T-cell (primary cell): ENCODE measurements around the gene RELA. TPM values are rescaled to one million over a fixed set of nuclear protein-coding genes. Genes with fewer than 3 reads are reported as not detected.
A peak's percentile ranks its signal among the peaks of the same experiment; 100 is the strongest.

Experiments used
- ATAC-seq, 4 experiments: fragments of 200-7000 bp in 3 of 4; fragments of 150-1000 bp in 1 of 4; cut with Tn5 transposase; replicated peaks in 1 of 4; 1 replicate in 3 of 4; 2 replicates in 1 of 4; pipeline ENCODE4 v1.10.0; 2021; ENCODE audit warnings: moderate library complexity in 3 of 4, mild to moderate bottlenecking in 2 of 4, moderate number of reproducible peaks in 1 of 4
- CTCF ChIA-PET, 2 donors: fragments of 300-600 bp; sonication (Branson Sonifier 250); formaldehyde crosslinking; loops; one replicate each; lab custom pipeline; 2022; ENCODE audit warnings: antibody characterized with exemption in 2 of 2; lab: Charles Lee
- POLR2A ChIA-PET, 2 donors: fragments of 300-600 bp; sonication (Branson Sonifier 250); formaldehyde crosslinking; loops; one replicate each; lab custom pipeline; 2022; ENCODE audit warnings: antibody characterized with exemption in 2 of 2; lab: Charles Lee
- DNase-seq, 35 experiments: peaks; one replicate each; pipeline versions ENCODE4 v3.0.0 to v3.0.0-alpha.2; 2013 to 2023
- H3K27ac ChIP-seq: one replicate; pipeline ENCODE4 v1.5.1; 2013; ENCODE audit warnings: low read length
- H3K27me3 ChIP-seq, 2 experiments: replicated peaks in 1 of 2; 1 replicate in 1 of 2; 2 replicates in 1 of 2; pipeline versions ENCODE4 v1.6.1 to v1.7.0; 2013; ENCODE audit warnings: low read length in 1 of 2, mixed read lengths in 1 of 2; ENCODE audit not compliant: control insufficient read depth in 2 of 2, insufficient read depth in 2 of 2; ENCODE audit errors: extremely low read depth in 1 of 2
- H3K36me3 ChIP-seq, 2 donors: 1 replicate in 1 of 2; 2 replicates in 1 of 2; pipeline versions ENCODE4 v1.6.1 to v1.7.0; 2013; ENCODE audit warnings: low read length in 1 of 2; ENCODE audit not compliant: control insufficient read depth in 2 of 2, insufficient read depth in 1 of 2; ENCODE audit errors: extremely low read depth in 1 of 2
- H3K4me1 ChIP-seq, 2 experiments: 1 replicate in 1 of 2; 2 replicates in 1 of 2; pipeline versions ENCODE4 v1.6.1 to v1.7.0; 2013; ENCODE audit warnings: low read length in 2 of 2, mixed read lengths in 1 of 2; ENCODE audit not compliant: insufficient read depth in 2 of 2, control insufficient read depth in 1 of 2; ENCODE audit errors: extremely low read depth in 1 of 2
- H3K4me3 ChIP-seq, 2 donors: 1 replicate in 1 of 2; 2 replicates in 1 of 2; pipeline versions ENCODE4 v1.5.1 to v1.7.0; 2013; ENCODE audit warnings: mild to moderate bottlenecking in 2 of 2, low read length in 1 of 2, moderate library complexity in 1 of 2; ENCODE audit not compliant: control insufficient read depth in 1 of 2; ENCODE audit errors: extremely low read depth in 1 of 2
- H3K9me3 ChIP-seq: 2 replicates; pipeline ENCODE4 v1.7.0; 2013
- H3K27ac Mint-ChIP-seq, 2 donors: one replicate each; pipeline ENCODE4 v1.8.0; 2020 to 2021; ENCODE audit warnings: mild to moderate bottlenecking in 2 of 2, mixed read lengths in 2 of 2
- H3K27me3 Mint-ChIP-seq, 2 donors: one replicate each; pipeline ENCODE4 v1.8.0; 2021 to 2022; ENCODE audit warnings: mixed read lengths in 2 of 2
- H3K36me3 Mint-ChIP-seq: one replicate; pipeline ENCODE4 v1.8.0; 2021; ENCODE audit warnings: mixed read lengths
- H3K4me1 Mint-ChIP-seq, 3 donors: one replicate each; pipeline ENCODE4 v1.8.0; 2020 to 2022; ENCODE audit warnings: mixed read lengths in 3 of 3, mild to moderate bottlenecking in 1 of 3
- H3K4me3 Mint-ChIP-seq, 3 donors: one replicate each; pipeline ENCODE4 v1.8.0; 2020 to 2022; ENCODE audit warnings: mild to moderate bottlenecking in 3 of 3, mixed read lengths in 3 of 3, moderate library complexity in 3 of 3
- H3K9me3 Mint-ChIP-seq, 3 donors: one replicate each; pipeline ENCODE4 v1.8.0; 2020 to 2022; ENCODE audit warnings: mixed read lengths in 3 of 3
- WGBS: methylation state at CpG from one replicate; pipeline ENCODE4 v1.1.5; 2013; ENCODE audit warnings: missing lambda C conversion rate; ENCODE audit not compliant: insufficient coverage; 5-methylcytosine and 5-hydroxymethylcytosine counted together
- total RNA-seq, 35 experiments: library from RNA in 6 of 35; stranded (reverse) in 6 of 35; fragments of 120-200 nt in 1 of 35; gene quantifications; one replicate each; pipeline versions ENCODE4 v1.2.1 to v1.2.4 and lab custom pipeline; 2013 to 2026

RELA gene
- total RNA-seq (100 to 1,000 TPM; 155 to 302 (median 172) TPM), total RNA-seq (lab: John Stamatoyannopoulos, UW) (73.1 to 278 (median 179) reads per million in 29 experiments)
- 84.9 TPM for total RNA-seq (2013)

DNA sequence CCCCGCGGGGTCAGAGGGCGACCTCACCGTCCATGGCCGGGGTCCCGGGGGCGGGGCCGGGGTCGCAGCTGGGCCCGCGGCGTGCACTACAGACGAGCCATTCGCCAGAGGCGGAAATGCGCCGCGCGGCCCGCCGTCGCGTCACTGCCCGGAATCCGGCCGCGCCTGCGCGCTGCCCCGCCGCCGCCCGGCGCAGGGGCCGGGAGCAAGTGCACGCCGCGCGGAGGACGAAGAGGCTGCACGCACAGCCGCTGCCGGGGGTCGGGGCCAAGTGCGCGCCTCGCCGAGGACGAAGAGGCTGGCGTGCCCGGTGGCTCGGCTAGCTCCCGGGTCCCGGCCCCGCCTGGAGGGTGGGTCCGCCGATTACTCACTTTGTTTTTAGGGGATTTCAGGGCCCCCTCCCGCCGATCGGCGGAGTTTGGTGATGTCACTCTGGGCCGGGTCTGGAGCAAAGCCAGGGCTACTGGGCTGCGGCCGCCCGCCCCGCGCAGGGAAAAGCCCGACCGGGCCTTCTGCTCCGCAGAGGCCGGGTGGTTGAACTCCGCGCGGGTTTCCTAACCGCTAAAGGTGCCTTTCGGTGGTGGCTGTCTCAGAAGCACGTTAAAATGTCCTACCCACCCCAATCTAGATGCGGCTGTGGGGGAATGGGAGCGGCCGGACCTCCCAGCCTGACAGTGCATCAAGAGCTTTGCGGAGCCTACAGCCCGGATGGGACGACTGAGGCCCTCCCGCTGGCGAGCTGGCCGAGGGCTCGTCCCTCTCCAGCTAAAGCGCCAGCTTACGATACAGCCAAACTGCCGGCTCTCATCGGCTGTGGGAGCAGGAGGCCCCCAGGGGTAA, at the start of gene RELA:
Gene RELA, minus strand, starts transcription at position 118 of the 840 bp plus-strand sequence. Its CDS starts 84 bp downstream, at position 34.
- WGBS: under 1% methylated on average over 90 of the region's 91 CpGs
- peaks cover 33 to 41% (median 35%) of the 10 kb centered on the region in 3 donors for H3K4me1 Mint-ChIP-seq
- no peaks in the 10 kb centered on the region for H3K9me3 Mint-ChIP-seq
- no peaks in the 10 kb centered on the region for H3K27me3 Mint-ChIP-seq
- H3K27me3 ChIP-seq: no peaks in the 10 kb centered on the region
- H3K36me3 Mint-ChIP-seq: peaks cover 24% of the 10 kb centered on the region
- peak; percentile 75 to 93 (median 85) for DNase-seq
- peak within 1 kb of the TSS; percentile 86 to 87 (median 87) for H3K4me3 Mint-ChIP-seq
- ChIA-PET POLR2A (interaction anchor here (0.5 to 1.6 kb wide), 4 partner anchors 10 to 241 kb away, joined by 3 to 5 read pairs (median 4); partner anchors contain the start of gene NEAT1 (in 1 of the 2)), CTCF (interaction anchor here in 1 of 2 donors (0.6 to 1.4 kb wide), 5 partner anchors 11 to 884 kb away, joined by 3 to 9 read pairs (median 3); partner anchors contain the start of gene PCNX3)
- H3K4me1 ChIP-seq: peaks cover 6 to 56% of the 10 kb centered on the region in 2 experiments
- peak within 1 kb of the TSS; percentile 67 to 97 for H3K4me3 ChIP-seq
- peaks cover 6 to 41% of the 10 kb centered on the region in 2 donors for H3K36me3 ChIP-seq
- ATAC-seq: peak; percentile 83 to 92 (median 89)
- peak within 1 kb of the TSS; percentile 94 for H3K27ac ChIP-seq
- peak within 1 kb of the TSS; percentile 94 for H3K27ac Mint-ChIP-seq
- no peaks in the 10 kb centered on the region for H3K9me3 ChIP-seq

DNA sequence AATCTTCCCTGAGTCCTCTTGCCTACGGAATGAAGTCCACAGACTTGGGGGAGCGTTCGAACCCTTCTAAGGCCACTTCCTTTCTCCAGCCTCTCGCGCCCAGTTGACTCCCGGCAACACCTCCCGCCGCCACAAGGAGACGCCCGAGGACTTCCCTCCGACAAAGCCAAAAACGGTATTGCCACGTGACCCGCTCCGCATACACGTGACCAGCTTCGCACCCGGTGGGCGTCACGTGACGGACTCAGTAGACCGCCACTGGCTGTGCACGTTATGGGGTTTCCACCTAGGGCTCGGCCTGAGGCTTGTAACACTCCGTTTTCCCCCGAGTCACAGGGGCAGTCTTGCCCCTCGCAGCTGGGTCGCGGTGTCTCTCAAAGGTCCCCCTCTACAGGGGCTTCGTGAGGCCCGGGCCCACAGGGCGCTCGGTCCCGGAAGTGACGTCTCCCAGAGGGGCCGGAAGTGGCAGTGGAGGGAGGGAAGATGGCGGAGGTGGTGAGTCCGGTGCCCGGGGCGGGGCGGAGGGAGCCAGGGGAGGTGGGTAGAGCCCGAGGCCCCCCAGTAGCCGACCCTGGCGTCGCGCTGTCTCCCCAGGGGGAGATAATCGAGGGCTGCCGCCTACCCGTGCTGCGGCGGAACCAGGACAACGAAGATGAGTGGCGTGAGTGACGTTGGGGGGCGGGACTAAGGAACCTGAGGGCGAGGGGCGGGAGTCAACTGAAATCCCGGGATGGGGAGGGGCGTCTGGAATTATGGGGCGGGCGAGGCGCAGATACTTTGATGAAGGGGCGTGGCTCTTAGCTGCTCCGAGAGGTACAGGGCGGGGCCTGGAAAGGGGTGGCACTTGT, 49.3 kb upstream of the RELA start, which contains the start of gene KAT5:
Gene KAT5, plus strand, starts transcription at position 468 of the 848 bp plus-strand sequence. Its CDS starts 16 bp downstream, at position 484.
- Mint-ChIP-seq H3K4me1 (peaks cover 25 to 27% (median 26%) of the 10 kb centered on the region in 3 donors), H3K27ac (peak within 1 kb of the TSS; percentile 98 to 99), H3K27me3 (no peaks in the 10 kb centered on the region), H3K36me3 (peaks cover 26% of the 10 kb centered on the region), H3K9me3 (no peaks in the 10 kb centered on the region), H3K4me3 (peak within 1 kb of the TSS; percentile 88 to 92 (median 91))
- peak; percentile 87 to 88 (median 88) for ATAC-seq
- DNase-seq: peak; percentile 96 to 99 (median 97)
- peaks cover 0 to 6% of the 10 kb centered on the region in 2 experiments for H3K27me3 ChIP-seq
- ChIA-PET POLR2A (interaction anchor here in 1 of 2 donors (0.5 to 0.6 kb wide), 2 partner anchors 466 to 1630 kb away, joined by 3 read pairs; no protein-coding TSS in a partner anchor), CTCF (interaction anchor here (0.6 to 2.3 kb wide), 21 partner anchors 8 to 926 kb away, joined by 3 to 20 read pairs (median 5); partner anchors contain the start of genes AP5B1 (in 1 of the 2), BANF1 (in 1 of the 2), CCDC85B (in 1 of the 2) and EIF1AD (in 1 of the 2))
- under 1% methylated on average over 64 of the region's 65 CpGs for WGBS
- H3K9me3 ChIP-seq: no peaks in the 10 kb centered on the region
- H3K4me1 ChIP-seq: peaks cover 7 to 27% of the 10 kb centered on the region in 2 experiments
- H3K36me3 ChIP-seq: peaks cover 18 to 40% of the 10 kb centered on the region in 2 donors
- peak within 1 kb of the TSS; percentile 87 for H3K4me3 ChIP-seq
- peak within 1 kb of the TSS; percentile 97 for H3K27ac ChIP-seq

DNA sequence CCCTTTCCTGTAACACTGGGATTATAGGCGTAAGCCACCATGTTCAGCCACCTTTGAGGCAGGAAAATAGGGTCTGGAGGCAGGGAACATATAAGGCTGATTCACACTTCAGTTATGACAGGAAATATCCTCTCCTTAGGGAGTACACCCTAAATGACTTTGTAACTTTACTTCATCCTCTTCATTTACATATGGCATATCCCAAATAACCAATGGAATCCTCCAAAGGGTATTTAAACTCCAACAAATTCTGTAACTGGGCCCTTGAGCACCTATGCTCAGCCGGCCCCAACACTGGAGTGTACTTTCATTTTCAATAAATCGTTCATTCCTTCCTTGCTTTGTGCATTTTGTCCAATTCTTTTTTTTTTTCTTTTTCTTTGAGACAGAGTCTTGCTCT, 47.7 kb upstream of the RELA start:
- no peak overlapping the region for H3K4me3 ChIP-seq
- peaks cover 0 to 6% of the 10 kb centered on the region in 2 experiments for H3K27me3 ChIP-seq
- H3K9me3 Mint-ChIP-seq: no peaks in the 10 kb centered on the region
- ATAC-seq (no peak), DNase-seq (no peak)
- peaks cover 7 to 32% of the 10 kb centered on the region in 2 experiments for H3K4me1 ChIP-seq
- POLR2A ChIA-PET: no interaction called here
- CTCF ChIA-PET: no interaction called here
- no peak overlapping the region for H3K4me3 Mint-ChIP-seq
- no peaks in the 10 kb centered on the region for H3K9me3 ChIP-seq
- H3K36me3 Mint-ChIP-seq: peaks cover 22% of the 10 kb centered on the region
- H3K27ac Mint-ChIP-seq: peak overlapping the region in 1 of 2 donors; percentile 28
- peaks cover 9 to 28% of the 10 kb centered on the region in 2 donors for H3K36me3 ChIP-seq
- peaks cover 25 to 33% (median 29%) of the 10 kb centered on the region in 3 donors for H3K4me1 Mint-ChIP-seq
- H3K27ac ChIP-seq: no peak overlapping the region
- H3K27me3 Mint-ChIP-seq: no peaks in the 10 kb centered on the region
- 73% methylated on average over 2 of the region's 3 CpGs for WGBS

DNA sequence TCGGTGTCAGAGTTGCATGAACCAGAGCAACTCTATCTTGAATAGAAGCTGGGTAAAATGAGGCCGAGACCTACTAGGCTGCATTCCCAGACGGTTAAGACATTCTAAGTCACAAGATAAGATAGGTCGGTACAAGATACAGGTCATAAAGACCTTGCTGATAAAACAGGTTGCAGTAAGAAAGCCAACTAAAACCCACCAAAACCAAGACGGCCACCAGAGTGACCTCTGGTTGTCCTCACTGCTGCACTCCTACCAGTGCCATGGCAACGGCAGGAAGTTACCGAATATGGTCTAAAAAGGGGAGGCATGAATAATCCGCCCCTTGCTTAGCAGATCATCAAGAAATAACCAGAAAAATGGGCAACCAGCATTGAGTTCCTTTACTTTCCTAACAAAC, 46.9 kb upstream of the RELA start:
- peaks cover 15% of the 10 kb centered on the region for H3K36me3 Mint-ChIP-seq
- ATAC-seq (no peak), DNase-seq (no peak)
- Histone ChIP-seq H3K36me3 (peaks cover 7 to 20% of the 10 kb centered on the region in 2 donors), H3K27ac (no peak overlapping the region), H3K27me3 (peaks cover 0 to 6% of the 10 kb centered on the region in 2 experiments), H3K4me1 (peaks cover 7 to 32% of the 10 kb centered on the region in 2 experiments), H3K9me3 (no peaks in the 10 kb centered on the region), H3K4me3 (no peak overlapping the region)
- no peaks in the 10 kb centered on the region for H3K9me3 Mint-ChIP-seq
- no peaks in the 10 kb centered on the region for H3K27me3 Mint-ChIP-seq
- peaks cover 20 to 26% (median 25%) of the 10 kb centered on the region in 3 donors for H3K4me1 Mint-ChIP-seq
- 85% methylated on average over 7 of the region's 8 CpGs for WGBS
- H3K4me3 Mint-ChIP-seq: no peak overlapping the region
- H3K27ac Mint-ChIP-seq: no peak overlapping the region
- ChIA-PET POLR2A (no interaction called here), CTCF (no interaction called here)

DNA sequence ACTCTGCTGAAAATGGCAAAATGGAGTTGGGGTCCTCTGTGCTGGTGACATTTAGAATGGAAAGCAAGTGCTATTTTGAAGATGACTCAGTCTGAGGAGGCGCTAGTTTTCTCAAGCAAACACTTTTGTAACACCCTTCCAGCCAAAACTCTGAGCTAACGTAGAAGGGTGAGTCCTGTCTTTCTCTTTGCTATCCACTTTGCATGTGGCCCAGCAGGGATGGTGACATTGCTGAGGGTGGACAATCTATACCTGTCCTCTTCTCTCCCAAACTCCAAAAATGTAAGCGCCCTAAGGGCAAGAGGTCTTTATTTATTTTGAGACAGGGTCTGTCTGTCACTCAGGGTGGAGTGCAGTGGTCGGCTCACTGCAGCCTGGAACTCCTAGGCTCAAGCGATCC, 45.7 kb upstream of the RELA start:
- no peak overlapping the region for H3K27ac Mint-ChIP-seq
- Histone ChIP-seq H3K4me1 (peaks cover 7 to 29% of the 10 kb centered on the region in 2 experiments), H3K4me3 (no peak overlapping the region), H3K36me3 (peaks cover 0 to 8% of the 10 kb centered on the region in 2 donors), H3K9me3 (no peaks in the 10 kb centered on the region), H3K27ac (no peak overlapping the region), H3K27me3 (peaks cover 0 to 6% of the 10 kb centered on the region in 2 experiments)
- CTCF ChIA-PET: interaction anchor here in 1 of 2 donors (0.7 kb wide), 1 partner anchor 13 kb away, joined by 3 read pairs; no protein-coding TSS in a partner anchor
- peaks cover 0 to 4% of the 10 kb centered on the region in 2 donors for H3K27me3 Mint-ChIP-seq
- peaks cover 6% of the 10 kb centered on the region for H3K36me3 Mint-ChIP-seq
- no CpG with 5 or more reads among the region's 5 CpGs for WGBS
- no peak for DNase-seq
- ATAC-seq: no peak
- no peak overlapping the region for H3K4me3 Mint-ChIP-seq
- H3K4me1 Mint-ChIP-seq: peaks cover 12 to 22% (median 18%) of the 10 kb centered on the region in 3 donors
- no peaks in the 10 kb centered on the region for H3K9me3 Mint-ChIP-seq
- POLR2A ChIA-PET: no interaction called here
